ENCODE data around the gene SC5D.
A peak's percentile ranks its signal among the peaks of the same experiment; 100 is the strongest.

SC5D gene

GRCh38 chr11:121250843-121251242 lies 41.7 kb upstream of the SC5D start:
- no peak for TF ChIP-seq CTCF (IDR thresholded peaks at IDR 0.05; ENCODE audit: control insufficient read depth, extremely low read depth, insufficient read depth)
- no peak for DNase-seq (ENCODE audit: low read depth)
- no peak overlapping the region for H3K4me3 ChIP-seq (ENCODE audit: low read depth, low read length)

DNA sequence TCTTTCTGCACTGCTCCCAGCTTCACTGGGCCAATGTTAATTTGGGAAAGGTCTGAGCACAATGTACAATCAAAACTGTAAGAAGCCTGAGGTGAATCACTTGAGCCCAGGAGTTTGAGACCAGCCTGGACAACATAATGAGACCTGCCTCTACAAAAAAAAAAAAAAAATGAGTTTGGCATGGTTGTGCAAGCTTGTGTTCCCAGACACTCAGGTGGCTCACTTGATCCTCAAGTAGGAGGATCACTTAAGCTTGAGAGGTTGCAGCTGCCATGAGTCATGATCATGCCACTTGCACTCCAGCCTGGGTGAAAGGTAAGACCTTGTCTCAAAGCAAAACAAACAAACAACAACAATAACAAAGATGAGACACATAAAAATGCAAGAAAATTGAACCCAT lies 38.6 kb upstream of the SC5D start:
- no peak for DNase-seq (ENCODE audit: low read depth)
- TF ChIP-seq CTCF (IDR thresholded peaks at IDR 0.05; ENCODE audit: control insufficient read depth, extremely low read depth, insufficient read depth) = no peak
- H3K4me3 ChIP-seq (ENCODE audit: low read depth, low read length) = no peak overlapping the region

DNA sequence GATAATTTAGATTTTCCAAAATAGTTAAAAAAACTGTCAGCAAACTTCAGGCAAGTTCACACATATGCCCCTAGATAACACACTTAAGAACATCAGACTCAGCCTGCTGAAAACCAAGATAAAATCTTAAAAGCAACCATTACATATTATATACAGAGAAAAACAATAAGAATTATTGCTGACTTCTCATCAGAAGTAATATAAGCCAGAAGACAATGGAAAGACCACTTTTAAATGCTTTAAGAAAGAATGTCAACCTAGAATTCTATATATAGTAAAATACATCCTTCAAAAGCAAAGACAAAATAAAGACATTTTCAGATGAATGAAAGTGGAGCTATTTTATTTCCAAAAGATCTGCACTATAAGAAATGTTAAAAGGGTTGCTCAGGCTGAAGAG lies 37.8 kb upstream of the SC5D start:
- no peak overlapping the region for H3K4me3 ChIP-seq (ENCODE audit: low read depth, low read length)
- no peak for TF ChIP-seq CTCF (IDR thresholded peaks at IDR 0.05; ENCODE audit: control insufficient read depth, extremely low read depth, insufficient read depth)
- no peak for DNase-seq (ENCODE audit: low read depth)

GRCh38 chr11:121255473-121256125 lies 37.0 kb upstream of the SC5D start:
- no peak for TF ChIP-seq CTCF (IDR thresholded peaks at IDR 0.05; ENCODE audit: control insufficient read depth, extremely low read depth, insufficient read depth)
- no peak overlapping the region for H3K4me3 ChIP-seq (ENCODE audit: low read depth, low read length)
- no peak for DNase-seq (ENCODE audit: low read depth)

DNA sequence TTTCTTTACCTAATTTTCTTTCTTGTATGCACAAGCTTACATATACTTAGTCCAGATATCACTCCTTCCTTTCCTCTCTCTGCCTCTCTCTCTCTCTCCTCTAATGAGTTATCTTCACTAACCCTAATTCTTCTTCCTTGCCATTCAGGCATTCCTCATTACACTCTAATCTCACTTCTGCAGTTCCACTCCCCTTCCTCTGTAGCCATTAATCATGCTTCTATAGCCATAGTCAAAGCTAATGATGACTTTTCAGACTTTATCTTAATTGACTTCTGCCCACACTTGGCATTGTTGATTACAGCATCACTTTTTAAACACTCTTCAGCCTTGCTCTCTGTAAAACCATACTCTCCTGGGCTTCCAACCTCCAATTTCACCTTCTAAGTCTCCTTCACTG lies 35.3 kb upstream of the SC5D start:
- H3K4me3 ChIP-seq (ENCODE audit: low read depth, low read length) = peak overlapping the region; percentile 13; the same call in 1 of the 2 replicates
- no peak for TF ChIP-seq CTCF (IDR thresholded peaks at IDR 0.05; ENCODE audit: control insufficient read depth, extremely low read depth, insufficient read depth)
- DNase-seq (ENCODE audit: low read depth) = no peak

DNA sequence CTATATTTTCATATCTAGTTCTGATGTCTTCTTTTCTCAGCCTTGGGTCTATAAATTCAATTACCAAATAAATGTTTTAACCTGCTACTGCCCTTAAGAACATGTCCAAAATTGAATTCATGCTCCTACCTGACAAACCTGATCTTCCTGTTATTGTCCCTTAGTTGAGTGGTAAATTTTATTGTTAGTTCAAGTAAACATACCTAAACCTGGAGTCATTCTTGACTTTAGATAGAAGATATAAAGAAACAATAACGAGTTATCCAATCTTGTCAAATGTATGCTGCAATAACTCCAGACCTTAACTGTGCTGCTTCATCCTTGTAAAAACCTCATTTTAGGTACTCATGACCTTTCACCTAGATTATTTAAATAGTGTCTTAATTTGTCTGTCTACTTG lies 34.6 kb upstream of the SC5D start:
- peak overlapping the region; percentile 19; the same call in 1 of the 2 replicates for H3K4me3 ChIP-seq (ENCODE audit: low read depth, low read length)
- DNase-seq (ENCODE audit: low read depth) = peak; percentile 99

More for the DNA sequence above, 34.6 kb upstream of the SC5D start:
- TF ChIP-seq CTCF (IDR thresholded peaks at IDR 0.05; ENCODE audit: control insufficient read depth, extremely low read depth, insufficient read depth) = no peak
